GM18907 (cell line): ENCODE measurements around the gene BCAR1.
A peak's percentile ranks its signal among the peaks of the same experiment; 100 is the strongest.
"Not testable (repeated sequence)": the region's sequence is repeated elsewhere in the genome, so short reads cannot be mapped to it uniquely, and the experiment has no call there.

Experiments used
- ATAC-seq: cut with Tn5 transposase; IDR thresholded peaks from one replicate; pipeline ENCODE4 v1.9.1; 2021; ENCODE audit warnings: mild to moderate bottlenecking, moderate library complexity; ENCODE audit not compliant: unreplicated experiment

Gene BCAR1, protein sequence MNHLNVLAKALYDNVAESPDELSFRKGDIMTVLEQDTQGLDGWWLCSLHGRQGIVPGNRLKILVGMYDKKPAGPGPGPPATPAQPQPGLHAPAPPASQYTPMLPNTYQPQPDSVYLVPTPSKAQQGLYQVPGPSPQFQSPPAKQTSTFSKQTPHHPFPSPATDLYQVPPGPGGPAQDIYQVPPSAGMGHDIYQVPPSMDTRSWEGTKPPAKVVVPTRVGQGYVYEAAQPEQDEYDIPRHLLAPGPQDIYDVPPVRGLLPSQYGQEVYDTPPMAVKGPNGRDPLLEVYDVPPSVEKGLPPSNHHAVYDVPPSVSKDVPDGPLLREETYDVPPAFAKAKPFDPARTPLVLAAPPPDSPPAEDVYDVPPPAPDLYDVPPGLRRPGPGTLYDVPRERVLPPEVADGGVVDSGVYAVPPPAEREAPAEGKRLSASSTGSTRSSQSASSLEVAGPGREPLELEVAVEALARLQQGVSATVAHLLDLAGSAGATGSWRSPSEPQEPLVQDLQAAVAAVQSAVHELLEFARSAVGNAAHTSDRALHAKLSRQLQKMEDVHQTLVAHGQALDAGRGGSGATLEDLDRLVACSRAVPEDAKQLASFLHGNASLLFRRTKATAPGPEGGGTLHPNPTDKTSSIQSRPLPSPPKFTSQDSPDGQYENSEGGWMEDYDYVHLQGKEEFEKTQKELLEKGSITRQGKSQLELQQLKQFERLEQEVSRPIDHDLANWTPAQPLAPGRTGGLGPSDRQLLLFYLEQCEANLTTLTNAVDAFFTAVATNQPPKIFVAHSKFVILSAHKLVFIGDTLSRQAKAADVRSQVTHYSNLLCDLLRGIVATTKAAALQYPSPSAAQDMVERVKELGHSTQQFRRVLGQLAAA

DNA sequence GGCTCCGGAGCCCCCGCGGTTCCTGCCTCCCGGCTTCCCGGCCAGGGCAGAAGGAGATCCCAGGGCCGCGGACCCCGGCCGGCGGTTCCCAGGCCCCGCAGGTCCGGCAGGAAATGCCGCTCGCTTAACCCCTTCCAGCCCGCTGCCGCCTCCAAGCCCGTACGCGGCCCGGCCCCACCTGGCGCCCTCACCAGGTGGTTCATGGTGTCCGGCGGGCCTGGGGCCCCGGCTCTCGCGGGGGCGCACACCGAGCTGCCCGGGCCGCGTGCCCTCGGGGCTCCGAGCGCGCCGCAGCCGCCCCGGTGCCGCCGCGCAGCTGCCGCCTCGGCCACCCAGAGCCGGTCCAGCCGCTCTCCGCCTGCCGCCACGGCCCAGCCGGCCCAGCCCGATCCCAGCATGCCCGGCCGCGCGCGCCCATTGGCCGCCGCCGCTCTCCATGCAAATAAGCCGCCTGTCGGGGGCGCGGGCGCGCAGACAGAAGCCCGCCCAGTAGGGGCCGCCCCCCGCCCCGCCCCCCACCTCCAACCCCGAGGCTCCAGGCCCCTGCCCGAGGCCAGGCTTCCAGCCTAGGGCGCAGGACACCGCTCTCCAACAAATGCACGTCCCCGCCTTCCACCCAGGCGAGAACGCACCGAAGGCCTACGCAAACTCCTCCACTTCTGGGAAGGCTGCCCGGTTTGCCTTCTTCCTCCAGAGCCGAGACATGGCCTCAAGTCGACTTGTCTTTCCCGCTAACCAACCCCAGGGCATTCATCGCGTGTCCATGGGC, at the start of gene BCAR1:
BCAR1 (minus strand) TSS at position 345 of the 769 bp plus-strand sequence; CDS start at position 203, 142 bp downstream.
- ATAC-seq, result peak; percentile 75

DNA sequence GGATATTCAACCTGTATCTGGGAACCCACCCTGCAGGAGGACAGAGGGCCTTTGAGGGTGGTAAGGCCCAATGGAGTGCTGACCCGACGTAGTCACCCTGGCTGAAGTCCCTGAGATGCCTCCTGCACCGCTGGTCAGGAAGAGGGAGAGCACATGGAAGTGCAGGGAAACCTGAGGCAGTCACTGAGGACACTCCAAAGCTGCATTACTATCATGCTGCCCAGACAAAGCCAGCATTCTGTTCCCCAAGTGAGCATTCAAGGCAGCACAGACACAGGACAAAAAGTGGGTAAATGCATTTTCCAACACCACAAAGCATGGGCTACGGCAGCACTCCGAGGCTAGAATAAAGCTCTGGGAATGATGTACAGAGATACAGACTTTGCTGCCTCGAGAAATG, 46.8 kb upstream of the BCAR1 start:
- no peak for ATAC-seq

- ATAC-seq, result no peak
These were observed 45.2 kb upstream of the BCAR1 start for GRCh38 chr16:75296606-75297005.

GRCh38 chr16:75294773-75295459, 43.5 kb upstream of the BCAR1 start:
- no peak for ATAC-seq

DNA sequence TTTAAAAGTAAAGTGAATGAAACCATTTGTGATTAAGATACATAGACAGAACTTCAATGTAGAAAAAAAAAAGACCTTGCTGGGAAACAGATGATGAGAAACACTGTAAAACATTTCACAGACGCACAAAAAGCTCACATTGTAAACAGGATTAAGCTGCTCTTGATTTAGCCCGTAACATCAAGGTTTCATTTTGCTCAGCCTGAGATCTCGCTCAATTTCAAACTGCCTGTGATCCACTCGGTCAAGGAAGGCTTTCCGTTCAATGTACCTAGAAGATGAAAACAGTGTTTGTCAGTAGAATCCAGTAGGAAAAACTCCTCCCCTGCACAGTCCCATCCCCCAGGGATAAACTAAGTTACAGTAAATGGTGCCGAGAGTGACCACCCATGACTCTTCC, 42.3 kb upstream of the BCAR1 start:
- ATAC-seq, result no peak

DNA sequence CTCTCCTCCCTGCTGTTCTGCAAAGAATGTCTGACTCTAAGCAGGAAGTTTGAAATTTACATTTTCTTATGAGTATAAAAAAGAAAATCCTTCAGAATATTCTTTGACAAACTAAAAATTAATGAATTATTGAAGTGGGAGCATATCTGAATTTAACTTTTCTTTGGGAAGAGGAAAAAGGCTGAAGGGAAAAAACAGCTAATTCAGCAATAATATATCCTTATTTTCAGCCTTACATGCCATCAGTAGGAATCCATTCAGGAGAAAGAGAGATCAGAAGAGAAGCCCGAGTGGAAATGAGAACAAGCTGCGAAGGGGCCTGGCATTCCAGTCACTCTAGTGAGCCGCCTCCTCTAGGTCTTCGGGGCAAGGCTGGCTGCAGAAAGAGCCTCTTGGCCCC, 41.7 kb upstream of the BCAR1 start:
- ATAC-seq, result no peak

- ATAC-seq, result no peak
These were observed 41.3 kb upstream of the BCAR1 start for GRCh38 chr16:75292691-75293090.

DNA sequence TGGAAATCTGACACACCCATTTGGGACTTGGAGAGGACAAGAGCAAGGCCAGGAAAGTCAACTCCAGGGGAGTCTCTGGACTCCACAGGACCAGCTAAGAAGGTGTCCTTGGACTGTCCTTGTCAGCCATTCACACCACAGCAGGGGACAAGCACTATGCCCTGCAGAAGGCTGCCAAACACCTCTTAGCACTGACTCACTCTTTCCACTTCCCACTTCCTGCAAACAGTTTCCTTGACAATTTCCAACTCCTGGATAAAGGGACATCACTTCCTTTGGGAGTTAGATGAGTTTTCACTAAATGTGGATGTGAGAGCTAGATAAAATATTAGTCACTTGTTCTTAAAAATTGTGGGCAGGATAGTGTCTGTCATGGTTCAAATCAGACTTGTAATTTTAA, 37.8 kb upstream of the BCAR1 start:
- no peak for ATAC-seq

DNA sequence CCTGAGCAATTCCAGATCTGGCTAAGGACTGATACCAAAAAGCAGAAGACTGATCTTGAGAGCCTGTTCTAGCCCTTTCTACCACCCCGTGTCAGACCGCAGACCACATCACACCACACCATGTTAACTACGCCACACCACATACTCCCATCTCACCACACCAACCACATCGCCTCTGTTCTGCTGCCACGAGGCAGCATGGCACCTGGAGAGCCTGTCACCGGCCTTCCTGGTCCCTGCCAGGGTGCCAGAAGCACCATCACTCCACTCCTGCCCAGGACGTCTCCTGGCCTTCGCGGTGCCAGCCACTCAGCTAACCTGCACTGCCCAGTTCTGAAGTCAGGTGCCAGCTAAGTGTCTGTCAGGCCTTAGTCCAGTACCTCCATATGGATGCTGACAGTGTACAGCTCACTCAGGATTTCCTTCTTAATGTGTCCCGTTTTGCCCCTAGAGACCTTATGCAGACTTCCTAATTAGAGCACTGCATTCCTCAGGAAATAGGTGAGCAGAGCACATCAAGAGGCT, 37.2 kb upstream of the BCAR1 start:
- peak; percentile 53 for ATAC-seq

- ATAC-seq, result peak; percentile 21
These were observed 36.8 kb upstream of the BCAR1 start for GRCh38 chr16:75288181-75288580.

- ATAC-seq, result no peak
These were observed 36.3 kb upstream of the BCAR1 start for GRCh38 chr16:75287708-75288107.

DNA sequence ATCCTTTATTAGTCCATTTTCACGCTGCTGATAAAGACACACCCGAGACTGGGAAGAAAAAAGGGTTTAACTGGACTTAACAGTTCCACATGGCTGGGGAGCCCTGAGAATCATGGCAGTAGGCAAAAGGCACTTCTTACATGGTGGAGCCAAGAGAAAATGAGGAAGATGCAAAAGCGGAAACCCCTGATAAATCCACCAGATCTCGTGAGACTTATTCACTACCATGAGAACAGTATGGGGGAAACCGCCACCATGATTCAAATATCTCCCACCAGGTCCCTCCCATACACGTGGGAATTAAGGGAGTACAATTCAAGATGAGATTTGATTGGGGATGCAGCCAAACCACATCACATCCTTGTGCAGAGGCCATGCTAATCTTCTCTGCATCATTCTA, 35.0 kb upstream of the BCAR1 start:
- ATAC-seq, result no peak

GRCh38 chr16:75282466-75283281, 31.2 kb upstream of the BCAR1 start:
- ATAC-seq, result no peak

DNA sequence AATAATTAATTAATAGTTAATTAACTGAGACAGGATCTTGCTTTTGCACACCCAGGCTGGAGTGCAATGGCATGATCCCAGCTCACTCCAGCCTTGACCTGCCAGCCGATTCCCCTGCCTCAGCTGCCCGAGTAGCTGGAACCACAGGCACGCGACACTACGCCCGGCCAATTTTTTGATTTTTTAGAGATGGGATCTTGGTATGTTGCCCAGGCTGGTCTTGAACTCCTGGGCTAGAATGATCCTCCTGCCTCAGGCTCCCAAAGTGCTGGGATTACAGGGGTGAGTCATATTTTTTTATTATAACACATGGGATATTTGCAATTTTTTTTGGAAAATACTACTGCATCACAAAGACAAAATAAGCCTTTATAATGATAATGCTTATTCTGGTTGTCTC, 30.4 kb upstream of the BCAR1 start:
- ATAC-seq, result no peak

- ATAC-seq, result not testable (repeated sequence)
These were observed 29.6 kb upstream of the BCAR1 start for GRCh38 chr16:75281009-75281408.

- ATAC-seq, result no peak
These were observed 28.9 kb upstream of the BCAR1 start for GRCh38 chr16:75280331-75280804.

DNA sequence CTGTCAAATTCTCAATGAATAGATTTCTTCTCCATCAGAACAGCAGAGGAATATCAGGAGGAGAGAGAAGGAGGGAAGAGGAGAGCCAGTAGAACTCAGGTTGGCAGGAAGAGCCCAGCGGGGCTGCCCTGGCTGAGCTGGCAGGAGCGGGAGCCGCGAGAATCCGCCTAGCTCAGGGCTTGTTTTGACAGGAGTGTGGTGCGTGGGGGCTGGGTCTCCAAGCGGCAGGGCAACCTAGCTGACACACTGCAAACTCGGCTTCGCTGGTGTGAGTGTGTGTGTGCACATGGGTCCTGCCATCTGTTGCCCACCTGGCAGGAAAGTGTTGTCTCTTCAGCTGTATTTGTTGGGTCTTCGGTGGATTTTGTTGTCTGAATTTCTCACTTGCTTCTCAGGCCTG, 27.9 kb upstream of the BCAR1 start:
- no peak for ATAC-seq

DNA sequence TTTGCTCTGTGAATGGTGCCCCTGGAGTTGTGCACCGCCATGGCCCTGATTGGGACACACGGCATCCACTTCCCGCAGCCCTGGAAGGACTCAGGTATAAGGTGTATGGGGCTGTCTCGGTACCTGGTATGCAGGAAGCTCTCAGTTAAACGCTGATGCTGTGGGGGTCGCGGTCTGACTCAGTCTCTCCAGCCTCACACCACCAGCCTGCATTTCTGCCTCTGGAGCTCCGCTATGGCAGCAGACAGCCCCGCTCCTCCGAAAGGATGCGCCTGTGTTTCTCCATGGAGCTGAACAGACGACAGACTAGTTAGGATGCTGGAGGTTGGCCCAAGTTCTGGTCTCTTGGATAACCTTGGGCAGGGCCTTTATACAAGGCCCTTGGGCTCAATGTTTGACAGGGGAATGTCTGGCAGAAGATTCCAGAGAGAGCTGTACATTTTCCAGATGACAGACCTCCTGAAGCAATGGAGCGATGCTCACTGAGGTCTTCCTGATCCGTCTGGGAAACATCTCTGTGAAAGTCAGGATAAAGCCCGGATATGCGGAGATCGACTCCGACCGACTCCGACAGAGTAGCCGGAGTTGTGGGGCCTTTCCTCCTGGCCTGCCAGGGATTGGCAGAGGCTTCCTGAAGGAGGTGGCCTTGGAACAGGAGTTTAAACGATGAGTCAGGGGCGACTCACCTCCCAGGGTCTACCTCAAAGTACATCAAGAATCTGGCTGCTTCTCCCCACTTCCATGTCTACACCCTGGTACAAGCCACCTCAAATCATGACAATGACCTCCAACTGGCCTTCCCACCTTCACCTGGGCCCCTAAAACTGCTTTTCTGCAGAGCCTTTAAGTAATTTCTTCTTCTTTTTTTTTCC, 21.9 kb upstream of the BCAR1 start:
- ATAC-seq, result no peak
